Smooth muscle cell (in vitro differentiated cells): Measurements from ENCODE around the gene DERL3. TPM values are rescaled to one million over a fixed set of nuclear protein-coding genes. Genes with fewer than 3 reads are reported as not detected.

Experiments used
- DNase-seq: peaks from one replicate; lab custom pipeline; 2025; ENCODE audit not compliant: unreplicated experiment; lab: John Stamatoyannopoulos, UW
- H2AFZ ChIP-seq: fragments of 200-600 bp; sonication (generic); 2 replicates; pipeline ENCODE4 v1.6.0; 2016; ENCODE audit warnings: antibody characterized with exemption, low read depth, mild to moderate bottlenecking
- H3F3A ChIP-seq: fragments of 200-600 bp; sonication (generic); 2 replicates; pipeline ENCODE4 v1.6.0; 2017; ENCODE audit warnings: antibody characterized with exemption, low read depth
- H3K27ac ChIP-seq: fragments of 200-600 bp; sonication (generic); 2 replicates; pipeline ENCODE4 v1.5.1; 2016; ENCODE audit warnings: low read depth, mild to moderate bottlenecking
- H3K27me3 ChIP-seq: fragments of 200-600 bp; sonication (generic); 2 replicates; pipeline ENCODE4 v1.6.1; 2016; ENCODE audit warnings: low read depth, mild to moderate bottlenecking
- H3K36me3 ChIP-seq: fragments of 200-600 bp; sonication (generic); 2 replicates; pipeline ENCODE4 v1.5.1; 2016; ENCODE audit warnings: low read depth
- H3K4me1 ChIP-seq: fragments of 200-600 bp; sonication (generic); 2 replicates; pipeline ENCODE4 v1.5.1; 2016; ENCODE audit warnings: low read depth
- H3K4me2 ChIP-seq: fragments of 200-600 bp; sonication (generic); 2 replicates; pipeline ENCODE4 v1.6.0; 2016; ENCODE audit warnings: mild to moderate bottlenecking
- H3K4me3 ChIP-seq: fragments of 200-600 bp; sonication (generic); 2 replicates; pipeline ENCODE4 v1.5.1; 2016; ENCODE audit warnings: mild to moderate bottlenecking
- H3K79me2 ChIP-seq: fragments of 200-600 bp; sonication (generic); 2 replicates; pipeline ENCODE4 v1.6.0; 2016; ENCODE audit warnings: low read depth, mild to moderate bottlenecking
- H3K9ac ChIP-seq: fragments of 200-600 bp; sonication (generic); 2 replicates; pipeline ENCODE4 v1.6.0; 2016; ENCODE audit warnings: low read depth
- H3K9me3 ChIP-seq: fragments of 200-600 bp; sonication (generic); replicated peaks from 2 replicates; pipeline ENCODE4 v1.5.1; 2016; ENCODE audit warnings: low read depth
- H4K20me1 ChIP-seq: fragments of 200-600 bp; sonication (generic); 2 replicates; pipeline ENCODE4 v1.6.0; 2016; ENCODE audit warnings: low read depth
- CTCF ChIP-seq: fragments of 200-600 bp; sonication (generic); IDR thresholded peaks from 2 replicates; pipeline ENCODE4 v1.5.1; 2017; ENCODE audit warnings: borderline replicate concordance, mild to moderate bottlenecking, antibody characterized with exemption; ENCODE audit not compliant: insufficient read depth, poor library complexity, severe bottlenecking
- WGBS: methylation state at CpG from one replicate; pipeline ENCODE4 v1.1.7; 2016; ENCODE audit warnings: low lambda C conversion rate; 5-methylcytosine and 5-hydroxymethylcytosine counted together
- polyA plus RNA-seq: library from polyadenylated mRNA; unstranded; fragments of >200 nt; fragmentation: Nextera tagmentation; extraction: Ambion mirVana; gene quantifications from 2 replicates; pipeline ENCODE4 v1.2.1, GENCODE V29; 2016
- total RNA-seq: library from RNA; depleted of rRNA; stranded (reverse); fragments of >200 nt; gene quantifications from 2 replicates; pipeline ENCODE4 v1.2.3, GENCODE V29; 2014

Gene DERL3
- total and polyA plus RNA-seq, 2 experiments from 2014 or later = 0.63 to 4.2 TPM

- Histone ChIP-seq H3K4me3 (no peak overlapping the region), H3K79me2 (peaks cover 14% of the 10 kb centered on the region)
- WGBS = 85% methylated on average over 11 of the region's 11 CpGs
These were observed 6.4 kb downstream of the DERL3 start for GRCh38 chr22:23832226-23833016.

GRCh38 chr22:23831781-23832180 is 7.0 kb downstream of the DERL3 start:
- peaks cover 14% of the 10 kb centered on the region for H3K79me2 ChIP-seq
- DNase-seq = no peak
- H3K36me3 ChIP-seq = no peaks in the 10 kb centered on the region
- no peak overlapping the region for H3K4me2 ChIP-seq
- no peak overlapping the region for H2AFZ ChIP-seq
- H3K4me1 ChIP-seq = no peaks in the 10 kb centered on the region
- no peaks in the 10 kb centered on the region for H3K9me3 ChIP-seq
- no peak overlapping the region for H3K4me3 ChIP-seq
- H3F3A ChIP-seq = peaks cover 13% of the 10 kb centered on the region
- TF ChIP-seq CTCF = no peak
- H3K9ac ChIP-seq = no peak overlapping the region
- H3K27me3 ChIP-seq = no peaks in the 10 kb centered on the region
- 94% methylated on average over 10 of the region's 10 CpGs for WGBS
- peaks cover 35% of the 10 kb centered on the region for H4K20me1 ChIP-seq
- no peak overlapping the region for H3K27ac ChIP-seq

More at GRCh38 chr22:23832226-23833016, 6.4 kb downstream of the DERL3 start:
- H3K4me2 ChIP-seq = no peak overlapping the region
- no peak for TF ChIP-seq CTCF
- peaks cover 18% of the 10 kb centered on the region for H3F3A ChIP-seq
- no peak overlapping the region for H3K27ac ChIP-seq
- H3K27me3 ChIP-seq = no peaks in the 10 kb centered on the region
- no peak for DNase-seq
- H3K36me3 ChIP-seq = no peaks in the 10 kb centered on the region
- no peaks in the 10 kb centered on the region for H3K4me1 ChIP-seq
- H4K20me1 ChIP-seq = peaks cover 41% of the 10 kb centered on the region
- H2AFZ ChIP-seq = no peak overlapping the region
- H3K9me3 ChIP-seq = no peaks in the 10 kb centered on the region
- H3K9ac ChIP-seq = no peak overlapping the region

- Histone ChIP-seq H3K9me3 (no peaks in the 10 kb centered on the region), H3K4me3 (no peak overlapping the region), H3K27ac (no peak overlapping the region), H3K79me2 (peaks cover 14% of the 10 kb centered on the region), H3K4me2 (no peak overlapping the region), H3K9ac (no peak overlapping the region), H3F3A (peaks cover 13% of the 10 kb centered on the region), H2AFZ (no peak overlapping the region), H3K27me3 (no peaks in the 10 kb centered on the region), H3K36me3 (no peaks in the 10 kb centered on the region), H3K4me1 (no peaks in the 10 kb centered on the region), H4K20me1 (peaks cover 35% of the 10 kb centered on the region)
- TF ChIP-seq CTCF = no peak
- WGBS = 96% methylated on average over 8 of the region's 8 CpGs
- DNase-seq = no peak
These were observed 7.5 kb downstream of the DERL3 start for GRCh38 chr22:23831261-23831660.
